Activated T-helper 1 cell treated with anti-CD3 and anti-CD28 coated beads, Interleukin-12 subunit alpha, Interleukin-12 subunit beta, Interleukin-2, Interleukin-4 antibody, amounts not matched to agents 30 ng/mL and 10 ng/mL and 1 ng/mL, durations not matched to agents 14 hours and 24 hours and 36 hours (primary cell): ENCODE data around the gene RFWD3. TPM values are rescaled to one million over a fixed set of nuclear protein-coding genes. Genes with fewer than 3 reads are reported as not detected.

Source experiments
- DNase-seq: peaks from one replicate; pipeline ENCODE4 v3.0.0; 2021; ENCODE audit warnings: low spot score
- H3K27ac Mint-ChIP-seq: one replicate; pipeline ENCODE4 v1.8.0; 2021; ENCODE audit warnings: mild to moderate bottlenecking, mixed read lengths
- H3K27me3 Mint-ChIP-seq: one replicate; pipeline ENCODE4 v1.8.0; 2022; ENCODE audit warnings: mild to moderate bottlenecking, moderate library complexity, mixed read lengths; ENCODE audit not compliant: insufficient read depth
- H3K36me3 Mint-ChIP-seq: one replicate; pipeline ENCODE4 v1.8.0; 2021; ENCODE audit warnings: low read depth, mixed read lengths
- H3K4me1 Mint-ChIP-seq: one replicate; pipeline ENCODE4 v1.8.0; 2021; ENCODE audit warnings: low read depth, mixed read lengths
- H3K4me3 Mint-ChIP-seq: one replicate; pipeline ENCODE4 v1.8.0; 2021; ENCODE audit warnings: mild to moderate bottlenecking, moderate library complexity, mixed read lengths
- H3K9me3 Mint-ChIP-seq: one replicate; pipeline ENCODE4 v1.8.0; 2021; ENCODE audit warnings: mixed read lengths
- intact Hi-C: fragments of 100-400 bp; cut with micrococcal nuclease; formaldehyde crosslinking; loops from one replicate; pipeline ENCODE4 v1.15.1; 2024
- total RNA-seq: library from RNA; stranded (reverse); gene quantifications from 2 replicates; pipeline ENCODE4 v1.2.3, GENCODE V29; 2022

RFWD3 gene
- total RNA-seq, 1 donor from 2014 or later, result 112 TPM

- Mint-ChIP-seq H3K9me3 (no peaks in the 10 kb centered on the region), H3K4me1 (peaks cover 53% of the 10 kb centered on the region), H3K36me3 (peaks cover 70% of the 10 kb centered on the region), H3K27ac (peak overlapping the region; percentile 91), H3K4me3 (no peak overlapping the region), H3K27me3 (no peaks in the 10 kb centered on the region)
- intact Hi-C loops, result loop anchor here (1.0 to 5.0 kb wide), 5 partner anchors 20 to 260 kb away; partner anchors contain the start of genes GLG1 and RFWD3
- no peak for DNase-seq
Measured at GRCh38 chr16:74627506-74628220, 39.0 kb downstream of the RFWD3 start.

DNA sequence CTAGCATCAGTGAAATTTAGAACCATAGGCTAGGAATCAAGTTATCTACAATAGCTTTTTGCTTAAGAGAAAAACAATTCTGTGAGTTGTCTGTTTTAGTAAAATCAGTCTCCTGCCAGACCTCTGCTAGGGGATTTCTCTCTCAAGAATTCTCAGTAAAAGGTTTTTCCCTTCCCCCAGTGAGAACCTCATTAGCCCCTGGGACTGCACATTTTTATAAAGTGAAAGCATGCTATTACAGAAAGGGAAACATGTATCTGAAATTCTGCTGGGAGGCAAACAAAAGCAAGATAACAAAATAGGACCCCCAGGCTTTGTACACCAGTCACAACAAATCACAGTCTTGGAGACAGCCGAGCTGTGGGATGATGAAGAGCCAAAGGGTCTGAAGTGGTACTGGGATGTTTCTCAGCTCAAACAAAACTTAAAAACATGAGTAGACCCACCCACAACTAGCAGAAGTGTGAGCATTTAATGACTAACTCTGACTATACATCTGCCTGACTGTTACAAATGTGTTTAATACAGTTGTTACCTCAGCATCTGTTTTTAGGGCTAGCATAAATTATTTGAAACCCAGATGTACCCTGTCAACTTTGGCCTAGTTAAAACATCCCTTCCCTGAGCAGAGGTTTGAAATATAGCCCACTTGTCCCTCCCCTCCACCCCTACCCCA lies 39.8 kb downstream of the RFWD3 start:
- Mint-ChIP-seq H3K27me3 (no peaks in the 10 kb centered on the region), H3K9me3 (no peaks in the 10 kb centered on the region), H3K36me3 (peaks cover 72% of the 10 kb centered on the region), H3K4me1 (peaks cover 53% of the 10 kb centered on the region), H3K27ac (peak overlapping the region; percentile 91), H3K4me3 (peak overlapping the region; percentile 47)
- intact Hi-C loops, result loop anchor here (1.0 to 5.0 kb wide), 6 partner anchors 20 to 260 kb away; partner anchors contain the start of genes GLG1 and RFWD3
- DNase-seq, result no peak

DNA sequence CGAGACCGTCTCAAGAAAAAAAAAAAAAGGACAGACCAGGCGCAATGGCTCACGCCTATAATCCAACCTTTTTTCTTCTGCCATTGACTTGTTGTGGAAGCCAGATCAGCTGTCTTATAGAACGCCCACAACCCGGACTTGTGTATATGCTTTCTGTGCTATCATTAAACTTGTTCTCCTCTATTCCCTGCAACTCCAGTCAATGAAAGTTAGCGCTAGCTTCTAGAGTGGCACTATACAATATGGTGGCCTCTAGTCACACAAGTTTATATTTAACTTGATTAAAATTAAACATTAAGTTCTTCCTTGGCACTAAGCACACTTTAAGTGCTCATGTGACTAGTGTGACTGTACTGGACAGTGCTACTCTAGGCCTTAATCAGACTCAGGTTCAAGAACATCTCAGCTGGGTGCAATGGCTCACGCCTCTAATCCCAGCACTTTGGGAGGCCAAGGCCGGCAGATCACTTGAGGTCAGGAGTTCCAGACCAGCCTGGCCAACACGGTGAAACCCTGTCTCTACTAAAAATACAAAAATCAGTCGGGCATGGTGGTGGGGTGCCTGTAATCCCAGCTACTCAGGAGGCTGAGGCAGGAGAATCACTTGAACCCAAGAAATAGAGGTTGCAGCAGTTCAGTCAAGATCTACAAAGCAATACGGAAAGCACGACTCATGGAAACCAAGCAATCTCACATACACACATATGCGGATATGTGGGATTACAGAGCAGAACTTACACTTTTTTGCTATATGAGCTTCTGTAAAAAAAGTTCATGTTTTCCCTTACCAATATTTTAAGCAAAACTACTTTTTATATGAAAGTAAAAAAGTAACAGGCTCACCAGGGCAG lies 41.0 kb downstream of the RFWD3 start:
- H3K9me3 Mint-ChIP-seq, result no peaks in the 10 kb centered on the region
- intact Hi-C loops, result loop anchor here (1.0 to 5.0 kb wide), 5 partner anchors 27 to 258 kb away; partner anchors contain the start of gene RFWD3
- peak overlapping the region; percentile 91 for H3K27ac Mint-ChIP-seq
- H3K27me3 Mint-ChIP-seq, result no peaks in the 10 kb centered on the region
- H3K4me3 Mint-ChIP-seq, result peak overlapping the region; percentile 47
- peaks cover 73% of the 10 kb centered on the region for H3K36me3 Mint-ChIP-seq
- no peak for DNase-seq
- H3K4me1 Mint-ChIP-seq, result peaks cover 53% of the 10 kb centered on the region

DNA sequence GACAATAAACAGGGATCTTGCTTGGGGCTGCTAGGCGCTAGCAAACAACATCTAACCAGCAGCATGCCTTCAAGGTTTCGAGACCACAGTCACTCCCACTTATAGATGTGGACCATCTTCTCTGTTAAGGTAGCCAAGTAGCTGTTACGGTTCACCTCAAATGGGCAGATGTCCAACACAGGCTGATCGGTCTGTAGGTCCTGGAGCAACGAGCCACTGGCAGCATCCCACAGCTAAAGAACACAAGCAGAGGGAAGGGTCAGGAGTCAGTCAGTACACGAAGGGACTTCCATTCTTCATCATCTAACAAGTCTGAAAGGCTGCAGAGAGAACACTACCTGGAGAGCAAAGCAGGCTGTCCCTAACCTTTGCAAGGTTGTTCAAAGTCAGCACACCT lies 42.8 kb downstream of the RFWD3 start:
- intact Hi-C loops, result loop anchor here (2.0 kb wide), 1 partner anchor 157 kb away; no protein-coding TSS in a partner anchor
- H3K36me3 Mint-ChIP-seq, result peaks cover 61% of the 10 kb centered on the region
- H3K4me1 Mint-ChIP-seq, result peaks cover 44% of the 10 kb centered on the region
- no peaks in the 10 kb centered on the region for H3K9me3 Mint-ChIP-seq
- peak overlapping the region; percentile 43 for H3K27ac Mint-ChIP-seq
- H3K27me3 Mint-ChIP-seq, result no peaks in the 10 kb centered on the region
- H3K4me3 Mint-ChIP-seq, result no peak overlapping the region
- no peak for DNase-seq

GRCh38 chr16:74623214-74623838 lies 43.4 kb downstream of the RFWD3 start:
- no peak overlapping the region for H3K27ac Mint-ChIP-seq
- no peak overlapping the region for H3K4me3 Mint-ChIP-seq
- peaks cover 56% of the 10 kb centered on the region for H3K36me3 Mint-ChIP-seq
- no peak for DNase-seq
- intact Hi-C loops, result loop anchor here (2.0 kb wide), 1 partner anchor 157 kb away; no protein-coding TSS in a partner anchor
- H3K27me3 Mint-ChIP-seq, result no peaks in the 10 kb centered on the region
- peaks cover 39% of the 10 kb centered on the region for H3K4me1 Mint-ChIP-seq
- H3K9me3 Mint-ChIP-seq, result no peaks in the 10 kb centered on the region

- Mint-ChIP-seq H3K4me1 (peaks cover 37% of the 10 kb centered on the region), H3K27ac (no peak overlapping the region), H3K4me3 (no peak overlapping the region), H3K27me3 (no peaks in the 10 kb centered on the region), H3K9me3 (no peaks in the 10 kb centered on the region), H3K36me3 (peaks cover 55% of the 10 kb centered on the region)
- intact Hi-C loops, result loop anchor here (2.0 kb wide), 1 partner anchor 155 kb away; no protein-coding TSS in a partner anchor
- no peak for DNase-seq
Measured at GRCh38 chr16:74622005-74622404, 44.7 kb downstream of the RFWD3 start.

DNA sequence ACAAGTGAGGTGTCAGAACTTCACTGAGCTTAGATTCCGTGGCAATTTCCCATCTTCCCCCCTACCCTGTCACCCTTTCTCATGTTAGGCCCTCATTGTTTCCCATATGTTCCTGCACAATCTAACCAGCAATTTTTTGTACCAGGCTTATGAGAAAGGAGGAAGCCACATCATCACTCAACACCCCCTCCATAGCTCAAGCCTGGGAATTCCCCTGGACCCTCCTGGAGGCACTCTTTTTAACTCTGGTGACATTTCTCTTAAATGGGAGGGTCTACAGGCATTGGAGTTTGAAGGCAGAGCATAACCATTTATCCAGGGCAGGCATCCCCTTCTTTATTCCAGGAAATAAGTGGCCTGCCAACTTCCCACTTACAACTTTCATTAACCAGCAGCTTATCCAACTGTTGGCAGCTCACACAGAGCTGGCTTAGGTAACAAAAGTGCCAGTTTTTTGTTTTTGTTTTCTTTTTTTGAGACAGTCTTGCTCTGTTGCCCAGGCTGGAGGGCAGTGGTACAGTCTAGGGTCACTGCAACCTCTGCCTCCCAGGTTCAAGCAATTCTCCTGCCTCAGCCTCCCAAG lies 49.4 kb downstream of the RFWD3 start:
- Mint-ChIP-seq H3K9me3 (no peaks in the 10 kb centered on the region), H3K4me1 (peaks cover 12% of the 10 kb centered on the region), H3K36me3 (peaks cover 26% of the 10 kb centered on the region), H3K27ac (peak overlapping the region; percentile 21), H3K27me3 (no peaks in the 10 kb centered on the region), H3K4me3 (no peak overlapping the region)
- intact Hi-C loops, result no loop called here
- DNase-seq, result no peak

DNA sequence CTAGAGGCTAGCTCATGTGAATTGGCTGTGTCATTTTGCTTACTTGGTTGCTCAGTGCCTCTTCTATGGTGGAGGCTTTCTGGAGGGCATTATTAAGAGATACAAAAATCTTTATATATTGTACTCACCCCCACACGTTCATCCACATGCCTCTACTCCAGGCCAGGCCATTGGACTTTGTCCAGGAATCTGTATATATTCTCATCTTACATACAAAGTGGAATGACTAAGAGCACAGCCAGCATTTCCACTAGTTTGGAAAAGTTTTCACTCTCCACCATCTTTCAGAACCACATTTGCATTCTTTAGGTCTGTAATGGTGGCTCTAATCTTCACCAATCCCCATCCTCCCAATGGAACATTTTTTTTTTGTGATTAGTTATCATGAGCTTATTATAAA lies 55.0 kb downstream of the RFWD3 start:
- Mint-ChIP-seq H3K4me3 (no peak overlapping the region), H3K27ac (no peak overlapping the region), H3K27me3 (no peaks in the 10 kb centered on the region), H3K36me3 (peaks cover 11% of the 10 kb centered on the region), H3K4me1 (peaks cover 22% of the 10 kb centered on the region), H3K9me3 (peaks cover 3% of the 10 kb centered on the region)
- no peak for DNase-seq
- intact Hi-C loops, result no loop called here

DNA sequence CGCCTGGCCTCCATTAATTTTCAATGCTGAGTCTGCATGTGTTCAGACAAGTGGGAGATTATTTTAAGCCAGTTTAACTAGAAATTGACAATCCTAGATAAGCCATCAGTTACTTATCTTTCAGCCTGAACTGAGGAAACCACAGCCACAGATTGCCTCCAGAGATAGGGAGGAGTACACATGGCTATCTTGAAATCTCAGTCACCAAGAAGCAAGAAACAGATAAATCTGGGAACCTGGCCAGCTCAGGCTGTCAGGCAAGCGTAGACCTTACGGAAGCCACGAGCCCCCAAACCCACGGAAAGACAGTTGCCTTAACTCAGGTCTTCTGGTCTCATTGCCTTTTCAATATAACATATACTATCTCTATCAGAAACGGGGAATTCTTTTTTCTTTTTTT lies 57.7 kb downstream of the RFWD3 start:
- Mint-ChIP-seq H3K4me1 (peaks cover 45% of the 10 kb centered on the region), H3K4me3 (peak overlapping the region; percentile 51), H3K36me3 (peaks cover 10% of the 10 kb centered on the region), H3K9me3 (peaks cover 3% of the 10 kb centered on the region), H3K27me3 (no peaks in the 10 kb centered on the region), H3K27ac (peak overlapping the region; percentile 4)
- DNase-seq, result peak; percentile 20
- intact Hi-C loops, result loop anchor here (5.0 to 10.0 kb wide), 4 partner anchors 117 to 1036 kb away; partner anchors contain the start of genes CFDP1, KARS1 and TERF2IP

- H3K27ac Mint-ChIP-seq, result no peak overlapping the region
- H3K4me3 Mint-ChIP-seq, result peak overlapping the region; percentile 92
- no peaks in the 10 kb centered on the region for H3K27me3 Mint-ChIP-seq
- intact Hi-C loops, result loop anchor here (5.0 to 10.0 kb wide), 4 partner anchors 116 to 1036 kb away; partner anchors contain the start of genes CFDP1, KARS1 and TERF2IP
- H3K4me1 Mint-ChIP-seq, result peaks cover 51% of the 10 kb centered on the region
- peaks cover 12% of the 10 kb centered on the region for H3K36me3 Mint-ChIP-seq
- no peak for DNase-seq
- H3K9me3 Mint-ChIP-seq, result peaks cover 3% of the 10 kb centered on the region
Measured at GRCh38 chr16:74608381-74608780, 58.3 kb downstream of the RFWD3 start.

DNA sequence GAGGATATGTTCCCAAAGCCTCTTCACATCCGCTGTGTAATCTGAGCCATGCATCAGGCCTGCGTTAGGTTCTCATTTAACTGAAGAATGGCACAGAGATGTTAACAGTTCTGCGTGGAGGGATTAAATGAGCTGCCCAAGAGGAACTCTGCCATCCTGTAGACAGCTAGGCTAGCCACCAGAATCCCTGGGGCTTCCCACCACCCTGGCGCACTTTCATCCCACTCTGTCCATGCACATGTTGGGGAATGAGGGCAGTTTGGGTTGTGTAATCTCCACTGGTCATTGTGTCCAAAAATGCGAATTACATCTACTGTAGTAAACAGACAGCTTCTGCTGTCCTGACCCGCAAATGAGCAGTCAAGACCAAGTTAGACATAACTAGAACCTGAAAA lies 58.7 kb downstream of the RFWD3 start:
- H3K27me3 Mint-ChIP-seq, result no peaks in the 10 kb centered on the region

More for the DNA sequence above, 58.7 kb downstream of the RFWD3 start:
- no peak overlapping the region for H3K27ac Mint-ChIP-seq
- H3K36me3 Mint-ChIP-seq, result peaks cover 13% of the 10 kb centered on the region
- H3K4me3 Mint-ChIP-seq, result peak overlapping the region; percentile 92
- intact Hi-C loops, result loop anchor here (1.0 to 10.0 kb wide), 14 partner anchors 19 to 1037 kb away; partner anchors contain the start of genes CFDP1, KARS1, MLKL and PSMD7
- no peak for DNase-seq
- H3K4me1 Mint-ChIP-seq, result peaks cover 55% of the 10 kb centered on the region
- peaks cover 3% of the 10 kb centered on the region for H3K9me3 Mint-ChIP-seq
